ENCODE results near the gene ANXA9.

DNA sequence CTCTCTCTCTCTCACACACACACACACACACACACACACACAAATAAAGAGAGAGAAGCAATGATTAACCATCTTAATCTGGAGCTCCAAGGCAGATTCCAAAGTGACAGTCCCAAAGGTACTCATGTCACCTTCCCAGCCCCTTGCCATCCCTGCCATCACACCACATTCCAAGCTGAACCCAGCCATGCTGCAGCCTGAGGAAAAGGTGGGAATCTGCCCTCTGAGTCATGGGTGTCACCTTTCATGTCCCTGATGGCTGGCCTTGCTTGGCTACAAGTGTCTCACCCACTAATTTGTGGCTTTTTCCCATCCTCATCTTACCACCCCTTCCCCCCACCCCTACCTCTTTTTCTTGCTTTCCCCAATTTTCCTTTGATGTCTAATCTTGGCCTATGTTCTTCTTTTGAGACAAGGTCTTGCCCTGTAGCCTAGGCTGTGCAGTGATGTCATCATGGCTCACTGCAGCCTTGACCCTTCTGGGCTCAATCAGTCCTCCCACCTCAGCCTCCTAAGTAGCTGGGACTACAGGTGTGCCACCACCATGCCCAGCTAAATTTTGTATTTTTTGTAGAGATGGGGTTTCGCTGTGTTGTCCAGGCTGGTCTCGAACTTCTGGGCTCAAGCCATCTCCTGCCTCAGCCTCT is 3.2 kb downstream of the ANXA9 start:
- TF ChIP-seq, protein P1, sequence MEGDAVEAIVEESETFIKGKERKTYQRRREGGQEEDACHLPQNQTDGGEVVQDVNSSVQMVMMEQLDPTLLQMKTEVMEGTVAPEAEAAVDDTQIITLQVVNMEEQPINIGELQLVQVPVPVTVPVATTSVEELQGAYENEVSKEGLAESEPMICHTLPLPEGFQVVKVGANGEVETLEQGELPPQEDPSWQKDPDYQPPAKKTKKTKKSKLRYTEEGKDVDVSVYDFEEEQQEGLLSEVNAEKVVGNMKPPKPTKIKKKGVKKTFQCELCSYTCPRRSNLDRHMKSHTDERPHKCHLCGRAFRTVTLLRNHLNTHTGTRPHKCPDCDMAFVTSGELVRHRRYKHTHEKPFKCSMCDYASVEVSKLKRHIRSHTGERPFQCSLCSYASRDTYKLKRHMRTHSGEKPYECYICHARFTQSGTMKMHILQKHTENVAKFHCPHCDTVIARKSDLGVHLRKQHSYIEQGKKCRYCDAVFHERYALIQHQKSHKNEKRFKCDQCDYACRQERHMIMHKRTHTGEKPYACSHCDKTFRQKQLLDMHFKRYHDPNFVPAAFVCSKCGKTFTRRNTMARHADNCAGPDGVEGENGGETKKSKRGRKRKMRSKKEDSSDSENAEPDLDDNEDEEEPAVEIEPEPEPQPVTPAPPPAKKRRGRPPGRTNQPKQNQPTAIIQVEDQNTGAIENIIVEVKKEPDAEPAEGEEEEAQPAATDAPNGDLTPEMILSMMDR (optimal IDR thresholded peaks at IDR 0.05 in 1 of 3, IDR thresholded peaks at IDR 0.05 in 1 of 3, conservative IDR thresholded peaks at IDR 0.05 in 1 of 3; ENCODE audit: extremely low read depth in 1 of 3, insufficient read depth in 2 of 3, low read length in 3 of 3): no peak
- no peak for TF ChIP-seq EZH2 (IDR thresholded peaks at IDR 0.05; ENCODE audit: low read length)

All from keratinocyte (primary cell).